IPS-NIHi11 (cell line): ENCODE results near the gene CTRB1.
A peak's percentile ranks its signal among the peaks of the same experiment; 100 is the strongest.
"Not testable (repeated sequence)": the region's sequence is repeated elsewhere in the genome, so short reads cannot be mapped to it uniquely, and the experiment has no call there.

Experiments
- DNase-seq: peaks from one replicate; pipeline ENCODE4 v3.0.0; 2012; ENCODE audit warnings: mixed read lengths, low spot score

The CTRB1 gene

GRCh38 chr16:75241955-75242354, 23.2 kb downstream of the CTRB1 start:
- no peak for DNase-seq

DNA sequence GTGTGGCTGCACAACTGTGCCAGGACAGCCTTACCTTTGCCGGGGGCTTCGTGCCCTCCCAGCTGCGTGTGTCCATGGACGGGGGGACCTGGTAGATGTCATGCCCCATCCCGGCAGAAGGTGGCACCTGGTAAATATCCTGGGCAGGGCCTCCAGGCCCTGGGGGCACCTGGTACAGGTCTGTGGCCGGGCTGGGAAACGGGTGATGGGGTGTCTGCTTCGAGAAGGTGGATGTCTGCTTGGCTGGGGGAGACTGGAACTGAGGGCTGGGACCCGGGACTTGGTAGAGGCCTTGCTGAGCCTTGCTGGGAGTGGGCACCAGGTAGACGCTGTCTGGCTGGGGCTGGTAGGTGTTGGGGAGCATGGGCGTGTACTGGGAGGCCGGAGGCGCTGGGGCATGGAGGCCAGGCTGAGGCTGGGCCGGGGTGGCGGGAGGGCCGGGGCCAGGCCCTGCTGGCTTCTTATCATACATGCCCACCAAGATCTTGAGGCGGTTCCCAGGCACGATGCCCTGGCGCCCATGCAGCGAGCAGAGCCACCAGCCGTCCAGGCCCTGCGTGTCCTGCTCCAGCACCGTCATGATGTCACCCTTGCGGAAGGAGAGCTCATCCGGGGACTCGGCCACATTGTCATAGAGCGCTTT, 23.8 kb downstream of the CTRB1 start:
- DNase-seq, result not testable (repeated sequence)

DNA sequence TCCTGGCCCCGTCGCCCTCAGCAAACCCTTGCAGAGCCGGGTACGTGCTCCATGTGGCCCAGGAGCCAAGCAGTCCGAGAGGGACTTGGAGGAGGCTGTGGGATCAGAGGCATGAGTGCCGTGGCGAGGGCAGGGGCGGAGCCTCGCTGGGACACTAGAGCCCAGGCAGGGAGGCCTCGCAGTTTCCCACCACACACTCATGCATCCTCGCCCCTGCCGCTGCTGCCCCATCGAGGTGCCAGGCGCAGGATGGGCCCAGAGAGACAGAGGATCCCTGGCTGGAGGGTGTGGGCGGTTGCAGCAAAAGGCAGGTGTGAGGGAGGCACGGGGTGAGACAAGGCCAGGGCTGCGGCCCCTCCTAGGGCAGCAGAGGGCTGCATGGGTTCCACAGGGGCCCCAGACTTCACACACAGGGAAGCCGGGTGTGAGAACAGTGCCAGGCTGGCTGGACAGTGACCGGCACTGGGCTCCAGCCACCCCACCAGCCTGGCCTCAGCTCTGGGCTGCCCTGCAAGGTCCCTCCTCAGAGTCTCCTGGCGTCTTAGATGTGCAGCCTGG, 25.0 kb downstream of the CTRB1 start:
- DNase-seq, result no peak

- no peak for DNase-seq
These were observed 25.5 kb downstream of the CTRB1 start for GRCh38 chr16:75244225-75244809.

- DNase-seq, result peak; percentile 77
These were observed 26.3 kb downstream of the CTRB1 start for GRCh38 chr16:75244844-75245758.

GRCh38 chr16:75246504-75247205, 27.9 kb downstream of the CTRB1 start:
- DNase-seq, result no peak

GRCh38 chr16:75247249-75247648, 28.5 kb downstream of the CTRB1 start:
- DNase-seq, result no peak

GRCh38 chr16:75248142-75248535, 29.4 kb downstream of the CTRB1 start:
- DNase-seq, result no peak

- DNase-seq, result no peak
These were observed 30.0 kb downstream of the CTRB1 start for GRCh38 chr16:75248536-75249380.

DNA sequence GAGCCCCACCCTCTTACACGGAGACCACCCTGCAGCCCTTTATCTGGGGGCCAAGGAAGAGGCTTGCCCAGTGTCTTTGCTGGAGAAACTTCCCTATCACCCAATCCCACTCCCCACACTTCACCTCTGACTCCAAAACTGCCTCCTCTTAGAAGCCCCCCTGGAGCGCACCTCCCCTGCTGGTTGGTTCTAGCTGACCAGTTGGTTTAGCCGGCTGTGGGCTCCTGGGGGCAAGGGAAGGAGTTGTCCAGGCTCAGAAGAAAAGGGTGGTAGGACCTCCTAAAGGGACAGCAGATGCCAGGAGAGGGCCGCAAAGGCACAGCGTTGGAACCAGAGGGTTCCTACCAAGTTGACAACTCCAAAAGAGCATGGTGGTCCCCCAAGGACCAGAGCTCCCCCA, 30.7 kb downstream of the CTRB1 start:
- no peak for DNase-seq

GRCh38 chr16:75250089-75250808, 31.5 kb downstream of the CTRB1 start:
- peak; percentile 40 for DNase-seq

- DNase-seq, result peak; percentile 63
These were observed 32.1 kb downstream of the CTRB1 start for GRCh38 chr16:75250809-75251279.

- DNase-seq, result peak; percentile 97
These were observed 32.7 kb downstream of the CTRB1 start, which contains the start of gene BCAR1 for GRCh38 chr16:75251280-75252048. BCAR1 (minus strand) TSS chr16:75251624; CDS start chr16:75251482, 142 bp downstream.

DNA sequence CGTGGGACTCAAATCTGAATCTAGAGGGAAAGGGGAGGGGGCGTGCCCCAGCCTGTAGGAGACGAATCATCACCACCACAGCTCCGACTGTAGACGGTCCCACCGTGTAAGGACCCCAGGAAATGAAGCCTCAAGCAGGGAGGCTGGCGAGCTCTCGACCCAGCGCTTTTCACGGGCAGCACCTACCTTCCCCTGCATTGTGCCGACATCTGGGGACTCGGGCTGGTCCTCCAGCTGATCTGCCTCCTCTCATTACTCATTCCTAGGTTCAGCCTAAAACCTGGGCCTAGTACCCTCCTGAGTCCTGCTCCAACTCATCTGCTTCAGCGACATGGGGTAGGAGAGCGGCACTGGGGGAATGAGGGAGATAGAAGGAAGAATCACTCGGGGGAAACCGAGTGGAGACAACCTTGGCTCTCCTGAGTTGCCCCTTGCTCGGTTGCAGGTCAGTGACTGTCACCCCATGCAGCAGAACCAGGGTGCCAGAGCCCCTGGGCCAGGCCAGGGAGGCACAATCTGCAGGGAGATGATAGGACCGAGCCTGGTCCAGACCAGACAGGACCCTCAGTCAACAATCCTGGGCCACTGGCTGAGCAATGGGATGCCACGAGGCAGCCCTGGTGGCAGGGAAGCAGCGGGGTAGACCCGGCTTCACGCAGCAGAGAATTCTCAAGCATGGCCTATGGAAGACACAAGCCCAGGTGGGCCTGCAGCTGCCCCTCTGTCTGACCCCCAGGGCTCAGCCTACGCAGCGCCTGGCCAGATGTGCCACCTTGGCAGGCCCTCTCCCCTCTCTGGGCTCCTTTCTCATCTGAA, 33.5 kb downstream of the CTRB1 start:
- no peak for DNase-seq

DNA sequence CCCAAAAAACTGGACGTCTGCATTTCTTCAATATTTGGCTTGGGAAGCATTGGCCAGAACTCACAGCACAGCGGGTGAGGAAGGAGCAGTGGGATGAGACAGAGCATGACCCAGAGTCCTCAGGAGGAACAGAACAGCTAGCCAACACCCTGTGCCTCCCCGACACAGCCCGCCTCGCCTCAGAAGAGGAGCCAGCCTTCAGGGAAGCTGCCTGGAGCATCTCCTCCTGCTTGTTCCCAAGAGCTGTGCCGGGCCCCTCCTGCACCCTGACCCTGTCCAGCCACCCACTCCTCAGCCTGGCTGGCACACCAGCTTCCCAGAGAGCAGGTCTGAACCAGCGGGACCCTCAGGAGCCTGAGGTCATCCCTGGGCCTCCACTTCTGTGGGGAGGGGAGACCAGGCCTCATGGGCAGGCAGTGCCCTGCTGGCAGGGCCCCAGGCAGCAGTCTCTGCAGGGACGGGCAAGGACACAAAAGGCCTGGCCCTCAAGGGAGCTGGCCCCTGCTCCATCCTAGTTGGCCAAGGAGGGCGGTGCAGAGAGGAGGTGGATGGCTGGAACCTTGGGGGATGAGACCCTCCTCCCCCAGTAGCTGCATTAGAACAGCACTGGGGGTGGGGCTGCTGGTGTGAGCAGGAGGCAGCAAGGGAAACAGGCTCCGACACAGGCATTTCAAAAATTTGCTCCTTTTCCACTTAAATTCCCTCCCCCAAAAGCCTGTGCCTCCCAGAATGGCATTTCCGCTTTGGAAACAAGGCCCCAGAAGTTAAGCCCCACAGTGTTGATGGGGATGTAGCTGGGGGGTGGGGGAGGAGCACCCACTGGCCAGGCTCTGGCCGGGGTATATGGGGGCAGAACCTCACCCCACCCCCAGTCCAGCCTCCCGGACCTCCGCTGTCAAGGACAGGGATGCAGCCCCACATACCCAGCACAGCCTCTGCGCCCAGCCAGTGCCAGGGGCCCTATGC, 34.4 kb downstream of the CTRB1 start:
- peak; percentile 76 for DNase-seq

DNA sequence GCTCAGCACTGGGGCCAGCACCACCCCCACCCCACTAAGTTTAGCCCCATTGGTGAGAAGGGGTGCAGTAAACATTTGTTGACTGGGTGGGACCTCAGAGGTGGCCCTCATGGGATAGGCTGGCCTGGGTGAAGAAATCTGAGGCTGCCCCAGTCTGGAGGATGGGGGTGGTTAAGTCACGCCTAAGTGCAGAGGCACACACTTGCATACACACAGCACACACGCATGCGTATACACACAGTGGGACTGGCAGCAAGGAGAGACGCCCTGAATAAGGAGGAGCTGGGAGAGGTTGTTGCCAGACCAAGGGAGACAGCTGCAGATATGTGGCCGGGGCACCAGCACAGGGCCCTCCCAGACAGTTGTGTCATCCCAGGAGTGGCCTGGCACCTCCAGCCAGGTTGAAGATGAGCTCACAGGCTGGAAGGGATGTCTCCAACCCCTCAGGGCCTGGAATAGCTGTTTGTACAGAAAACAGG, 35.6 kb downstream of the CTRB1 start:
- DNase-seq, result peak; percentile 37

GRCh38 chr16:75256059-75256571, 37.3 kb downstream of the CTRB1 start:
- peak; percentile 59 for DNase-seq
